ENCODE data around the gene TTLL10.

DNA sequence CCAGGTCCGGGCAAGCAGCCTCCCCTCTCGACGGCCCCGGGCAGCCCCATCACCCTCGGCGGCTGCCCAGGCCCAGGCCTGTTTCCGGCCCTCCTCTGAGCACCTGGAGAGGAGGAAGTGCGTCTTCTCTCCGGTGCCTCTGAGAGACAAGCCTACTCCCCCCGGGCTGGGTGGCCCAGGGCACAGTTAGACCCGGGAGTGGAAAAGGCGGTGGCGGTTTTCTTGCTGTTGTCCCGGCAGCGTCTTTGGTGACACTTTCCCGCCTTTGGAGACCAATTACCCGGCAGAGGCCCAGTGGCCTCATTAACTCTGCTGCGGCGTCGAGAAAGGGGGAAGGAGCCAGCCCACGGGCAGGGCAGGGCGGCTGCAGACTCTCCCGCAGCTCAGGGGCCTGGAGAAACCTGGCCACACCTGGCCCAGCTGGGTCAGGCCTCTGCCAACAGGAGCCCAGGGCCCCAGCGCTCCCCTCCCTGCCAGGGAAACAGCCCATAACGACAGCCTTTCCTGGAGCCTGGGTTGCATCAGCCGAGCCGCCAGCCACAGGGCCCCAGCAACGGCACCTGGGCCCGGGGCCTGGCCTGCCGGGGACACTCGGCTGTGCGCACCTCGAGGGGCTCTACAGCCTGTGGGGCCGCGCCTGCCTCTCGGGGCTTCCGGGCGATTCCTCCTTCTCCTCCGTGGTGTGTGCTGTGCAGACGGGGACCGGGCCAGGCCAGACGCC, 29.4 kb upstream of the TTLL10 start:
- TF ChIP-seq, protein P1, sequence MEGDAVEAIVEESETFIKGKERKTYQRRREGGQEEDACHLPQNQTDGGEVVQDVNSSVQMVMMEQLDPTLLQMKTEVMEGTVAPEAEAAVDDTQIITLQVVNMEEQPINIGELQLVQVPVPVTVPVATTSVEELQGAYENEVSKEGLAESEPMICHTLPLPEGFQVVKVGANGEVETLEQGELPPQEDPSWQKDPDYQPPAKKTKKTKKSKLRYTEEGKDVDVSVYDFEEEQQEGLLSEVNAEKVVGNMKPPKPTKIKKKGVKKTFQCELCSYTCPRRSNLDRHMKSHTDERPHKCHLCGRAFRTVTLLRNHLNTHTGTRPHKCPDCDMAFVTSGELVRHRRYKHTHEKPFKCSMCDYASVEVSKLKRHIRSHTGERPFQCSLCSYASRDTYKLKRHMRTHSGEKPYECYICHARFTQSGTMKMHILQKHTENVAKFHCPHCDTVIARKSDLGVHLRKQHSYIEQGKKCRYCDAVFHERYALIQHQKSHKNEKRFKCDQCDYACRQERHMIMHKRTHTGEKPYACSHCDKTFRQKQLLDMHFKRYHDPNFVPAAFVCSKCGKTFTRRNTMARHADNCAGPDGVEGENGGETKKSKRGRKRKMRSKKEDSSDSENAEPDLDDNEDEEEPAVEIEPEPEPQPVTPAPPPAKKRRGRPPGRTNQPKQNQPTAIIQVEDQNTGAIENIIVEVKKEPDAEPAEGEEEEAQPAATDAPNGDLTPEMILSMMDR (conservative IDR thresholded peaks at IDR 0.05; ENCODE audit: low read length): no peak
- no peak for TF ChIP-seq EZH2phosphoT487 (IDR thresholded peaks at IDR 0.05; ENCODE audit: borderline replicate concordance)

All from Loucy (cell line).